ENCODE measurements around the gene OXT. TPM values are rescaled to one million over a fixed set of nuclear protein-coding genes. Genes with fewer than 3 reads are reported as not detected.
A peak's percentile ranks its signal among the peaks of the same experiment; 100 is the strongest.

Gene OXT
- total and polyA plus RNA-seq, 2 of the 13 experiments (the other 11 are each of a cell fraction or from before 2014, with no cell fraction given): not detected

- TF ChIP-seq ZNF317 (CRISPR knock-in tag; IDR thresholded peaks at IDR 0.05) (peak; percentile 75), ZSCAN20 (CRISPR knock-in tag; IDR thresholded peaks at IDR 0.05; ENCODE audit: borderline replicate concordance) (0 out of 2 replicates have a peak, but pooled peaks have one; percentile 50), EP300 (IDR thresholded peaks at IDR 0.05; ENCODE audit: low read depth in 2 of 2, low read length in 2 of 2) (peak; percentile 90), EP300 (CRISPR knock-in tag; IDR thresholded peaks at IDR 0.05; ENCODE audit: borderline replicate concordance) (peak; percentile 71), ZBTB37 (CRISPR knock-in tag; IDR thresholded peaks at IDR 0.05) (peak; percentile 87), ATAD3A (CRISPR knock-in tag; IDR thresholded peaks at IDR 0.05) (no peak), NCOA2 (CRISPR knock-in tag; IDR thresholded peaks at IDR 0.05) (peak; percentile 79), SRF (IDR thresholded peaks at IDR 0.05; ENCODE audit: low read depth, low read length) (peak; percentile 92), MIER3 (CRISPR knock-in tag; IDR thresholded peaks at IDR 0.05; ENCODE audit: borderline replicate concordance) (peak; percentile 89; the same call in 1 of the 2 replicates), STAT6 (CRISPR knock-in tag; IDR thresholded peaks at IDR 0.05; ENCODE audit: borderline replicate concordance) (peak; percentile 12; the same call in 1 of the 2 replicates), ZBTB10 (CRISPR knock-in tag; IDR thresholded peaks at IDR 0.05; ENCODE audit: borderline replicate concordance) (no peak; the same call in 1 of the 2 replicates), FUBP1 (CRISPR knock-in tag; IDR thresholded peaks at IDR 0.05; ENCODE audit: borderline replicate concordance) (peak; percentile 63; the same call in 1 of the 2 replicates), REL (CRISPR knock-in tag; conservative IDR thresholded peaks at IDR 0.05) (no peak)
- TF ChIP-seq, protein P1, sequence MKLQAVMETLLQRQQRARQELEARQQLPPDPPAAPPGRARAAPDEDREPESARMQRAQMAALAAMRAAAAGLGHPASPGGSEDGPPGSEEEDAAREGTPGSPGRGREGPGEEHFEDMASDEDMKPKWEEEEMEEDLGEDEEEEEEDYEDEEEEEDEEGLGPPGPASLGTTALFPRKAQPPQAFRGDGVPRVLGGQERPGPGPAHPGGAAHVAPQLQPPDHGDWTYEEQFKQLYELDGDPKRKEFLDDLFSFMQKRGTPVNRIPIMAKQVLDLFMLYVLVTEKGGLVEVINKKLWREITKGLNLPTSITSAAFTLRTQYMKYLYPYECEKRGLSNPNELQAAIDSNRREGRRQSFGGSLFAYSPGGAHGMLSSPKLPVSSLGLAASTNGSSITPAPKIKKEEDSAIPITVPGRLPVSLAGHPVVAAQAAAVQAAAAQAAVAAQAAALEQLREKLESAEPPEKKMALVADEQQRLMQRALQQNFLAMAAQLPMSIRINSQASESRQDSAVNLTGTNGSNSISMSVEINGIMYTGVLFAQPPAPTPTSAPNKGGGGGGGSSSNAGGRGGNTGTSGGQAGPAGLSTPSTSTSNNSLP (IDR thresholded peaks at IDR 0.05; ENCODE audit: low read depth, low read length): peak; percentile 94
These were observed 32.1 kb downstream of the OXT start (continued) for GRCh38 chr20:3103369-3104032.
